NB4 (cell line): ENCODE measurements around the gene PCDHA12.

ENCODE experiments used
- CTCF ChIP-seq: IDR thresholded peaks from one replicate; pipeline ENCODE4 v1.5.1; 2012; ENCODE audit warnings: low read depth, low read length
- MAX ChIP-seq: IDR thresholded peaks from 2 replicates; pipeline ENCODE4 v1.6.1; 2011; ENCODE audit warnings: low read depth, low read length
- POLR2A ChIP-seq: IDR thresholded peaks from 2 replicates; pipeline ENCODE4 v1.6.1; 2011; ENCODE audit warnings: mild to moderate bottlenecking; ENCODE audit not compliant: insufficient read length; ENCODE audit errors: extremely low read depth

GRCh38 chr5:140857177-140857986, 17.7 kb upstream of the PCDHA12 start:
- TF ChIP-seq CTCF (no peak), MAX (no peak), POLR2A (no peak)
